H9 (cell line): Measurements from ENCODE around the gene LMTK2. TPM values are rescaled to one million over a fixed set of nuclear protein-coding genes. Genes with fewer than 3 reads are reported as not detected.

ENCODE experiments used
- DNase-seq: peaks from one replicate; pipeline ENCODE4 v3.0.0-alpha.2; 2017
- H2AFZ ChIP-seq: one replicate; pipeline ENCODE4 v1.6.1; 2013; ENCODE audit warnings: mild to moderate bottlenecking, low read length, control low read depth, moderate library complexity
- H2AK5ac ChIP-seq: 2 replicates; pipeline ENCODE4 v1.6.1; 2013; ENCODE audit warnings: low read length, control low read depth, mixed read lengths; ENCODE audit not compliant: insufficient read length
- H2BK120ac ChIP-seq: one replicate; pipeline ENCODE4 v1.6.1; 2013; ENCODE audit warnings: low read depth, mild to moderate bottlenecking, low read length, control low read depth, inconsistent platforms; ENCODE audit not compliant: poor library complexity, severe bottlenecking
- H2BK12ac ChIP-seq: 2 replicates; pipeline ENCODE4 v1.6.1; 2013; ENCODE audit warnings: low read length, control low read depth, mixed read lengths, low read depth; ENCODE audit not compliant: insufficient read length
- H2BK15ac ChIP-seq: 2 replicates; pipeline ENCODE4 v1.6.1; 2013; ENCODE audit warnings: low read depth, low read length, control low read depth
- H2BK20ac ChIP-seq: one replicate; pipeline ENCODE4 v1.6.1; 2013; ENCODE audit warnings: low read depth, mild to moderate bottlenecking, low read length, control low read depth, inconsistent platforms; ENCODE audit not compliant: poor library complexity, severe bottlenecking
- H2BK5ac ChIP-seq: 2 replicates; pipeline ENCODE4 v1.6.1; 2013; ENCODE audit warnings: low read length, control low read depth, mixed read lengths; ENCODE audit not compliant: insufficient read length
- H3K14ac ChIP-seq: 2 replicates; pipeline ENCODE4 v1.6.1; 2013; ENCODE audit warnings: low read length, control low read depth; ENCODE audit not compliant: insufficient read depth
- H3K18ac ChIP-seq: 2 replicates; pipeline ENCODE4 v1.6.1; 2013; ENCODE audit warnings: low read depth, mild to moderate bottlenecking, mixed read lengths, low read length, control low read depth; ENCODE audit not compliant: insufficient read length
- H3K23ac ChIP-seq: 2 replicates; pipeline ENCODE4 v1.6.1; 2013; ENCODE audit warnings: low read length, control low read depth, mixed read lengths, low read depth; ENCODE audit not compliant: insufficient read length
- H3K23me2 ChIP-seq: 2 replicates; pipeline ENCODE4 v1.6.1; 2013; ENCODE audit warnings: low read depth, mild to moderate bottlenecking, mixed read lengths, low read length, control low read depth; ENCODE audit not compliant: insufficient read length, poor library complexity, severe bottlenecking
- H3K27ac ChIP-seq: 2 replicates; pipeline ENCODE4 v1.5.1; 2013; ENCODE audit warnings: low read length, control low read depth, mixed read lengths, low read depth; ENCODE audit not compliant: insufficient read length
- H3K27me3 ChIP-seq: 2 replicates; pipeline ENCODE4 v1.6.1; 2013; ENCODE audit warnings: low read length, control low read depth, inconsistent platforms; ENCODE audit not compliant: insufficient read depth
- H3K4ac ChIP-seq: 2 replicates; pipeline ENCODE4 v1.6.1; 2013; ENCODE audit warnings: low read depth, mild to moderate bottlenecking, control low read depth, inconsistent platforms, low read length, moderate library complexity
- H3K4me1 ChIP-seq: 2 replicates; pipeline ENCODE4 v1.6.1; 2013; ENCODE audit warnings: low read length, control low read depth, inconsistent platforms; ENCODE audit not compliant: insufficient read depth
- H3K4me2 ChIP-seq: 2 replicates; pipeline ENCODE4 v1.6.1; 2013; ENCODE audit warnings: low read length, control low read depth, mixed read lengths; ENCODE audit not compliant: insufficient read length, insufficient read depth
- H3K56ac ChIP-seq: 2 replicates; pipeline ENCODE4 v1.6.1; 2013; ENCODE audit warnings: low read depth, mild to moderate bottlenecking, mixed read lengths, low read length, control low read depth; ENCODE audit not compliant: insufficient read length
- H3K79me1 ChIP-seq: 2 replicates; pipeline ENCODE4 v1.6.1; 2013; ENCODE audit warnings: low read depth, mild to moderate bottlenecking, moderate library complexity, low read length, control low read depth, inconsistent platforms; ENCODE audit not compliant: insufficient read depth, poor library complexity, severe bottlenecking
- H3K79me2 ChIP-seq: 2 replicates; pipeline ENCODE4 v1.6.1; 2013; ENCODE audit warnings: low read length, control low read depth, inconsistent platforms; ENCODE audit not compliant: insufficient read depth
- H3K9ac ChIP-seq: 2 replicates; pipeline ENCODE4 v1.6.1; 2013; ENCODE audit warnings: low read length, control low read depth, mixed read lengths; ENCODE audit not compliant: insufficient read length; ENCODE audit errors: extremely low read depth
- H3K9me3 ChIP-seq: one replicate; pipeline ENCODE4 v1.6.1; 2013; ENCODE audit warnings: low read depth, low read length, inconsistent platforms; ENCODE audit not compliant: control insufficient read depth
- H3T11ph ChIP-seq: one replicate; pipeline ENCODE4 v1.6.1; 2013; ENCODE audit warnings: mild to moderate bottlenecking, low read length, control low read depth, inconsistent platforms
- H4K20me1 ChIP-seq: one replicate; pipeline ENCODE4 v1.6.1; 2013; ENCODE audit not compliant: control insufficient read depth, insufficient read length, insufficient read depth
- H4K5ac ChIP-seq: 2 replicates; pipeline ENCODE4 v1.6.1; 2013; ENCODE audit warnings: low read depth, mild to moderate bottlenecking, mixed read lengths, low read length, control low read depth; ENCODE audit not compliant: insufficient read length
- H4K8ac ChIP-seq: replicated peaks from 2 replicates; pipeline ENCODE4 v1.6.1; 2013; ENCODE audit warnings: low read length, control low read depth, mixed read lengths, low read depth; ENCODE audit not compliant: insufficient read length
- H4K91ac ChIP-seq: 2 replicates; pipeline ENCODE4 v1.6.1; 2013; ENCODE audit warnings: low read depth, mild to moderate bottlenecking, moderate library complexity, mixed read lengths, low read length, control low read depth; ENCODE audit not compliant: insufficient read length
- H3K27ac Mint-ChIP-seq, 3 experiments: 2 replicates in 2 of 3; 3 replicates in 1 of 3; pipeline ENCODE4 v1.8.0; 2020 to 2021; ENCODE audit warnings: mixed read lengths in 3 of 3, mild to moderate bottlenecking in 1 of 3, moderate library complexity in 1 of 3
- H3K27me3 Mint-ChIP-seq: 2 replicates; pipeline ENCODE4 v1.8.0; 2021; ENCODE audit warnings: low read depth, mild to moderate bottlenecking, moderate library complexity, mixed read lengths
- H3K36me3 Mint-ChIP-seq, 3 experiments: 2 replicates in 2 of 3; 3 replicates in 1 of 3; pipeline ENCODE4 v1.8.0; 2020 to 2021; ENCODE audit warnings: low read depth in 3 of 3, mixed read lengths in 3 of 3; ENCODE audit not compliant: insufficient read depth in 1 of 3
- H3K4me1 Mint-ChIP-seq, 2 experiments: 2 replicates each; pipeline ENCODE4 v1.8.0; 2020; ENCODE audit warnings: mixed read lengths in 2 of 2
- H3K4me3 Mint-ChIP-seq, 2 experiments: 2 replicates in 1 of 2; 3 replicates in 1 of 2; pipeline ENCODE4 v1.8.0; 2020 to 2021; ENCODE audit warnings: mild to moderate bottlenecking in 2 of 2, mixed read lengths in 2 of 2, moderate library complexity in 1 of 2
- H3K9me3 Mint-ChIP-seq, 2 experiments: 2 replicates in 1 of 2; 3 replicates in 1 of 2; pipeline ENCODE4 v1.8.0; 2020; ENCODE audit warnings: mild to moderate bottlenecking in 2 of 2, mixed read lengths in 2 of 2, moderate library complexity in 1 of 2
- WGBS: extraction: QIAGEN DNeasy Blood & Tissue Kit; methylation state at CpG from one replicate; pipeline ENCODE4 v1.1.7; 2013; ENCODE audit warnings: missing lambda C conversion rate, low lambda C conversion rate, mixed read lengths; ENCODE audit not compliant: insufficient read length; ENCODE audit errors: extremely low coverage; 5-methylcytosine and 5-hydroxymethylcytosine counted together
- total RNA-seq: library from RNA; stranded (reverse); gene quantifications from 2 replicates; pipeline ENCODE4 v1.2.1, GENCODE V29; 2021
- TF ChIP-seq, protein P1 (sequence below): fragments of 200-600 bp; sonication (generic); conservative IDR thresholded peaks from 3 replicates; pipeline ENCODE4 v1.8.0; 2021; ENCODE audit warnings: antibody characterized with exemption, mild to moderate bottlenecking

LMTK2 gene
- total RNA-seq, 1 experiment from 2014 or later = 24.9 TPM

DNA sequence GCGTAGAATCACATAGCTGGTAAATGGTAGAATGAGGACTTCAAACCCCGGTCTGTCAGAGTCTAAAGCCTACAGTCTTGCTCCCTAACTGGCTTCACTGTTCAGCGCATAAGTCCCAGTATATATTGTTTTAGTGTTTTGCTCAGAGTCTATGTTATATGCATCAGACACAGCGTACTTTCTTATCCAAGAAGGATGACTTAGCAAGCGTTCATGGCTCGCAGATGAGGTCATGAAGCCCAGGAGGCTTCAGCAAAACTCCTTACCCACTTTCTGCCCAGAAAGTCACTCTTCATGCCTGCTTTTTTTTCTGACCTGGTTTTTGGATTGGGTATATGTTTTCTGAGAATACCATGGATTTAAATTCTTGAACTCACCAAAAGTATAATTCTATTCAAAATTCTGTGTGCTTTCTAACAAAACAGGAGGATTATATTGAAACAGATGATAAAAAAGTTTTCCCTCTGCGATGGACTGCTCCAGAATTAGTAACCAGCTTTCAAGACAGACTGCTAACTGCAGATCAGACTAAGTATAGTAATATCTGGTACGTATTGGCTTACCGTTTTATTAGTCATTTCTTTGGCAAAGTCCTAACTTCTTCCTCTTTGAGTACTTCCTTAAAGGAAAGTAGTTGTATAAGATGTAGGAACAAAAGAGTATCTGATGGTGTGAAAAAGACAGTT, 79.9 kb downstream of the LMTK2 start:
- Histone ChIP-seq H2BK12ac (no peak overlapping the region), H3K79me2 (no peaks in the 10 kb centered on the region), H3K4me2 (no peak overlapping the region), H3K56ac (no peak overlapping the region), H3K27ac (no peak overlapping the region), H2AK5ac (no peak overlapping the region), H3K9ac (no peak overlapping the region), H4K5ac (no peak overlapping the region), H2BK120ac (no peak overlapping the region), H3K23me2 (no peaks in the 10 kb centered on the region), H2AFZ (no peak overlapping the region), H2BK5ac (no peak overlapping the region), H3K14ac (no peak overlapping the region), H3K4me1 (peaks cover 2% of the 10 kb centered on the region; the same call in 1 of the 2 replicates), H4K91ac (no peak overlapping the region), H2BK15ac (no peak overlapping the region; the same call in 1 of the 2 replicates), H3K27me3 (no peaks in the 10 kb centered on the region), H2BK20ac (no peak overlapping the region), H4K20me1 (no peaks in the 10 kb centered on the region), H3K23ac (no peak overlapping the region), H3K4ac (no peak overlapping the region), H3T11ph (no peak overlapping the region), H4K8ac (no peak overlapping the region), H3K9me3 (no peaks in the 10 kb centered on the region), H3K18ac (no peak overlapping the region), H3K79me1 (no peaks in the 10 kb centered on the region)
- H3K27ac Mint-ChIP-seq = 0 out of 7 replicates have a peak overlapping the region, but pooled peaks of 1 of the 3 experiments have one; percentile 61
- TF ChIP-seq, protein P1, sequence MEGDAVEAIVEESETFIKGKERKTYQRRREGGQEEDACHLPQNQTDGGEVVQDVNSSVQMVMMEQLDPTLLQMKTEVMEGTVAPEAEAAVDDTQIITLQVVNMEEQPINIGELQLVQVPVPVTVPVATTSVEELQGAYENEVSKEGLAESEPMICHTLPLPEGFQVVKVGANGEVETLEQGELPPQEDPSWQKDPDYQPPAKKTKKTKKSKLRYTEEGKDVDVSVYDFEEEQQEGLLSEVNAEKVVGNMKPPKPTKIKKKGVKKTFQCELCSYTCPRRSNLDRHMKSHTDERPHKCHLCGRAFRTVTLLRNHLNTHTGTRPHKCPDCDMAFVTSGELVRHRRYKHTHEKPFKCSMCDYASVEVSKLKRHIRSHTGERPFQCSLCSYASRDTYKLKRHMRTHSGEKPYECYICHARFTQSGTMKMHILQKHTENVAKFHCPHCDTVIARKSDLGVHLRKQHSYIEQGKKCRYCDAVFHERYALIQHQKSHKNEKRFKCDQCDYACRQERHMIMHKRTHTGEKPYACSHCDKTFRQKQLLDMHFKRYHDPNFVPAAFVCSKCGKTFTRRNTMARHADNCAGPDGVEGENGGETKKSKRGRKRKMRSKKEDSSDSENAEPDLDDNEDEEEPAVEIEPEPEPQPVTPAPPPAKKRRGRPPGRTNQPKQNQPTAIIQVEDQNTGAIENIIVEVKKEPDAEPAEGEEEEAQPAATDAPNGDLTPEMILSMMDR = no peak
- no CpG with 5 or more reads among the region's 9 CpGs for WGBS
- peaks cover 15 to 19% of the 10 kb centered on the region in 2 experiments for H3K4me1 Mint-ChIP-seq
- H3K4me3 Mint-ChIP-seq = no peak overlapping the region
- H3K36me3 Mint-ChIP-seq = peaks cover 14 to 31% (median 23%) of the 10 kb centered on the region in 3 experiments; a peak in 6 of 7 replicates
- H3K9me3 Mint-ChIP-seq = no peaks in the 10 kb centered on the region; a peak in 2 of 5 replicates
- H3K27me3 Mint-ChIP-seq = no peaks in the 10 kb centered on the region
- DNase-seq = no peak
